CD4-positive, alpha-beta T cell treated with Interleukin-15 for 1 hour (primary cell): Measurements from ENCODE around the gene TMEM114.

Source experiments
- DNase-seq: peaks from one replicate; pipeline ENCODE4 v3.0.0-alpha.2; 2020

The TMEM114 gene

DNA sequence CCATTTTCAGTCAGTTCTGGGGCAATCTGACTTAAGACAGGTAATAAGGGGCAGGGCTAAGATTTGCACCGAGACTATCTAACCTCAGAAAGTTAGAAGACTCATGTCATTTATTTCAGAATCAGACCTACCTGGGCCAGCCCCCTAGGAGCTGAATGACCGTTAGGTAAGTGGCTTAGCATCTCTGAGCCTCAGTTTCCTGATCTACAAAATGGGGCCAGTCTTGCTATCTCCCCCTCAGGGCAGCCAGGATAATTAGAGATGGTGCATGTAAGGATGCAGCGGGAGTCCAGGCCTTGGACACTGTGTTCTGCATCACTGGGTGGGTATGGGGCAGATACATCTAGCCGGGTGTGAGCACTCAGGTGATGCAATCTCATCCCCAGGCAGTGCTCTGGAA, 20.8 kb upstream of the TMEM114 start:
- DNase-seq = no peak

DNA sequence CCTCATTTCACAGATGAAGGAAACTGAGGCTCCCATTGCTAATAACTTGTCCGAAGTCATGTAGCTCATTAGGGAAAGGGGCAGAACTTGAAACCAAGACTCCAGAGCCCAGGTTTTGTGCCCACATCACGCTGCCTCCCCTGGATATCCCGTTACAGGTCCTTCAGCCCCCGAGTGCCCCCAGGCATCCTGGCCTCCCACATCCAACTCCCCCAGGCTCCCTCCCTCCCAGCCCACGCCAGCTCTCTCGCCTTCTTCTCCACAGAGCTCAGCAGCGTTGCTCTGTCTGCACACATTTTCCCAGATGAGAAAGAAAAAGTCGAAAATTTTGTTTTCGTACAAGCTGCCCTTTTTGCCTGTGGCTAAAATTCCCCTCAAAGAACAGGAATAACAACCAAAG, 16.9 kb upstream of the TMEM114 start:
- no peak for DNase-seq

DNA sequence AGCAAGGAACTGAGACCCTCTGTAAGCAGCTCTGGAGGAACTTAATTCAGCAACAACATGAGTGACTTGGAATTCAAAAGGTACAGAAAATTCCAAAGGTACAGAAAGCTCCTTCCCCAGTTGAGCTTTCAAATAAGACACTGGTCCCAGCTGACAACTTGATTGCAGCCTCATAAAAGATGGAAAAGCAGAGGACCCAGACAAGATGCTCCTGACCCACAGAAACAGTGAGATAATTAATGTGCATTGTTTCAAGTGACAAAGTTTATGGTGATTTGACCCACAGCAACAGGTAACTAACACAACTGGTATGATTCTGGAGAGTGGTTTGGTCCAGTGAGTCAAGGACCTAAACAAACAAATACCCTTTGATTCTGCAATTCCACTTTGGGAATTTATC, 15.2 kb upstream of the TMEM114 start:
- DNase-seq = no peak

DNA sequence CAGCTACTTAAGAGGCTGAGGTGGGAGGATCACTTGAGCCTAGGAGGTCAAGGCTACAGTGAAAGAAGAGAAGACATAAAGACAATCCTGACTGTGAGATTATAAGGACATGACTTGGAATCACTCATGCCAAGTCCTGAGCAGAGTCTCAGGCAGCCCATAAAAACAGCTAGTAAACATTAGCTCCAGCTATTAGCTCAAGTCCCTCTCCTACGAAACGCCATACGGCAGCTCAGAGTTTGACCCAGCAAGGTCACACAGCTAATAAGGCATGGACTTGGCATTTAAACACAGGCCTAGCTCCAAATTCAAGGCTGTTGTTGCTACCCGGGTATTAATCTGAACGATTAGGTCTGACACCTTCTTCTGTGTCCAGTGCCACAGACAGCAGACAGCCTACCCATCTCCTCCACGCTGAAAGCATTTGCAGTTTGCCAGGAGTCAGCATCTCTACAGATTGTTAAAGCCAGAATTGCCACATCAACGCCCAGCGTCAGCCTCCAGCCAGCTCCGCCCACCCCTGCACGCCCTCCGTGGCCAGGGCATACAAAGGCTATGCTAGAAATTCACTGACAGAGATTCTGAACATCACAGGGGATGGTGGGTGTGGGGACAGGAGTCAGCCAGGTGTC, 9.9 kb upstream of the TMEM114 start:
- DNase-seq = no peak

DNA sequence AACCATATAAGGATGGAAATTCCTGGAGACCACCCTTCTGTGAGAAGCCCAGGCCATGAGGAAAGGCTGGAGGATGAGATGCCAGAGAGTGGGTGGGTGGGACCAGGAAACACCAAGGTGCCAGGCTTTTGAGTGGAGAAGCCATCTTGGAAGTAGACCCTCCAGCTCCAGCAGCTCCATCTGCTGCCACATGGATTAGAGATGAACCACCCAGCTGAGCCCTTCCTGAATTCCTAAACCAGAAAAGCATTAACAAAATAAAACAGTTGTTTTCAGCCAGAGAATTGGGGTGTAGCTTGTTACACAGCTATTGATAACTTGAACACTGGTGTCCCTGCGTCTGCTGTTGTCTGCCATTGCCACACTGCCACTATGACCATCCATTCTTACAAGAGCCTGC, 6.3 kb upstream of the TMEM114 start:
- no peak for DNase-seq

DNA sequence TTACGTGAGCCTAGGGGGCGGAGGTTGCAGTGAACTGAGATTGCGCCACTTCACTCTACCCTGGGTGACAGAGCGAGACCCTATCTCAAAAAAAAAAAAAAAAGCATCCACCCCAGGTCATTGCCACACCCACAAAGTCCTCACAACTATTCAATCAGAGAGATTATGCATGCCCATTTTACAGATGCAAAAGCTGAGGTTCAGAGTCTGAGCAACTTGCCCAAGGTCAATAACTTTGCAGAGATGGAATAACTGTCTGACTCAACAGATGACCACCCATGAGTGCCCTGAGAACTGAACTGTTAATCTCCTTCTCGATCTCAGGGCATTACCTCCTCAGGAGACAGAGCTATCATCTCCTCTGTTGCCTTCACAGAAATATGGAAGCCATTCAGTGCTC, 5.5 kb upstream of the TMEM114 start:
- no peak for DNase-seq

DNA sequence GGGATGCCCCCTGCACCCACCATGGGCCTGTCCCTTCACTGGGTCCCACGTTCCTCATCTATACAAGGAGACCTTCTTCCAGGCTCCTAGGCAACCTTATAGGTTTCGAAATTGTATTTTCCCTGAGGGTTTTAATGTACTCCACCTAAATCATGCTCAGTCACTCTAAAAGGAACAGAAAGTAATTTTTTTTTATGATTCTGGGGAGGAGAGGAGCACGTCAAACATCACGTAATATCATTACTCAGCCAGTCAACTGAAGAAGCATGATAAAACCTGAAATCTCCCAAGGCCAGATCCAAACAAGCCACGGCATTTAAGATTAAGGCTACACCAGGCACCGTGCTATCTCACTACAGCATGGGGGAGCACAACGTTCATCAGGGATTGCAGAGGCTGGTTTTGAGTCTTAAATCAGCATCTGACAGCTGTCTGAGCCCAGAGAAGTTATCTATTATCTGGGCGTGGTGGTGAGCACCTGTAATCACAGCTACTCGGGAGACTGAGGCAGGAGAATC, 3.9 kb upstream of the TMEM114 start:
- no peak for DNase-seq

DNA sequence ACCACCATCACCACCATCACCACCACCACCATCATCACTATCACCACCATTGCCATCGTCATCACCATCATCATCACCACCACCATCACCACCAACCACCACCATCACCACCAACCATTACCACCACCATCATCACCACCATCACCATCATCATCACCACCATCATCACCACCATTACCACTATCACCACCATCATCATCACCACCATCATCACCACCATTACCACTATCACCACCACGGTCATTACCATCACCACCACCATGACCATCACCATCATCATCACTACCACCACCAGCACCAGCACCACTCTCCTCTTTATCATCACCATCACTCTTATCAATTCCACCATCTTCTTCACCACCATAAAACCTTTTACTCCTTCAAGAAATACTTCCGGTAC, 1.1 kb upstream of the TMEM114 start:
- DNase-seq = no peak

DNA sequence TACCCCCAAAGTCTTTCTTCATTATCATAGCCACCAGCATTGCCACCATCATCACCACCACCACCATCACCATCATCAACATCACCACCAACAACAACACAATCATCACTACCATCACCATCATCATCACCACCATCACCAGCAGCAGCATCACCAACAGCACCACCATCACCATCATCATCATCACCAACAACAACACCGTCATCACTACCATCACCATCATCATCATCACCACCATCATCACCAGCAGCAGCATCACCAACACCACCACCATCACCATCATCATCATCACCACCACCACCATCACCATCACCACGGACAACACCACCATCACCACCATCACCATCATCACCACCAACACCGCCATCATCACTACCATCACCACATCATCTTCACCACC, 500 bp upstream of the TMEM114 start:
- no peak for DNase-seq

DNA sequence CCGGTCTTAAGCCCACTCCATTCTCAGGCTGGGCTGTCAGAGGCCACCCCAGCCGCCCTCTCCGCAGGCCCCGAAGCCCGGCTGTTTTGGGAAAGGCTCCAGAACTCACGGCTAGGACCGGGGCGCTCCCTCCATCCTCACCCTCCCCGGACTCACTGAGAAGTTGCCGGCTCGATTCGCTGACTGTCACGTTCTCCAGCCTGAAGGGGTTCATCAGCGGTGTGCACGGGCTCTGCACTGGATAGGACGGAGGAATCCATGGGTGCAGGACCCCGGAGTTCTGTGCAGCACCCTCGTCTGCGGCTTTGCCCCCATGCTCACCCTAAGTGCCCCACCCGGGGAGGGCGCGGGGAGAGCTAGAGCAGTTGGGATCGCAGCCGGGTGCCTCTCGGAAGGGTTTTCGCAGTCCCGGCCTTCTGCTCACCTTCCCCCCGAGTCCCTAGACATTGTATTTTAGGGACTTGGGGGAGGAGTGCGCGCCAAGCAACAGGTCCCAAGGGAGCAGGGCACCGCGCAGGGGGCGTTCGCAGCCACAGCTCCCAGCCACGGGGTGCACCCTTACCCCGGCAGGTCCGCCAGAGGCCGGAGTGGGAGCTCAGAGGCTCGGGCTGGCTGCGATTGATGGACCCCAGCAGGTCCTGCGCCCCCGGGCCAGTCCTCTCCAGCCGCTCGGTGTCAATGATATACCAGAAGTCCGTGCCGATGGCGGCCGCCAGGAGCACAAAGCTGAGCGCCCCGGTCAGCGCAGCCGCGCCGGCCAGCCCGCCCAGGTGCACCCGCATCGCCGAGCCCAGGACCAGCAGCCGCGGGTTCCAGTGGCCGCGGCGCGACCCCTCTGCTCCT, 1.0 kb downstream of the TMEM114 start:
- DNase-seq = no peak

DNA sequence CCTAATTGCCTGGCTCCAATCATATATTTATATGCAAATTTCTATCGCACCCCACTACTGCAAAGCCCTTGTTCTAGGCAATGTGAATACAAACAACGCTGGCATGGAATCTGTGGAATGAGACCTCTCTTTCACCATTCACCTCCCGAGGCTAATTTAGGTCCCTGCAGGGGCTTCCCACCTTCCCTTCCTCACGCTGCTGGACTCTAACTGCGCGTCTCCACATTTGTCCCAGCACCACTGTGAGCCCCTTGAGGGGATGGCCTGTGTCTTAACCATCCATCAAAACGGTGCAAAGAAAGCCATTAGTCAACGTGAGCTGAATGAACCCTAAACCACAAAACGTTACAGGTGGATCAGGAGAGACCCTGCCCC, 1.6 kb downstream of the TMEM114 start:
- DNase-seq = no peak

DNA sequence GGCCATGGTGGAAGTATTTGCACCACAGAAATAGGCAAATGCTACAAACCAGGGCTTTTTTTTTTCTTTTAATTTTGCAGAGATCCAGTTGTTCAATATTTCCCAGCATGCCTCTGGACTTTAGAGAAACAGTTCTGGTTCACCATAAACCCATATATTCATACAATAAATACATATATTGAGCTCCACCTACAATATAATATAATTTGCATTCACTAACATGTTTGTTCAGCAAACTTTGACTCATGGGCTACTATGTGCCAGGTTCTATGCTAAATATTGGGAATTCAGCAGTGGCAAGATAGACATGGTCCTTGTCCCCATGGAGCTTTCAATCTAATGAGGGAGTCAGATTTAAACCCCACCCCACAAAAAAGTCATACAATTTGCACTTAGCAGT, 3.2 kb downstream of the TMEM114 start:
- DNase-seq = no peak

DNA sequence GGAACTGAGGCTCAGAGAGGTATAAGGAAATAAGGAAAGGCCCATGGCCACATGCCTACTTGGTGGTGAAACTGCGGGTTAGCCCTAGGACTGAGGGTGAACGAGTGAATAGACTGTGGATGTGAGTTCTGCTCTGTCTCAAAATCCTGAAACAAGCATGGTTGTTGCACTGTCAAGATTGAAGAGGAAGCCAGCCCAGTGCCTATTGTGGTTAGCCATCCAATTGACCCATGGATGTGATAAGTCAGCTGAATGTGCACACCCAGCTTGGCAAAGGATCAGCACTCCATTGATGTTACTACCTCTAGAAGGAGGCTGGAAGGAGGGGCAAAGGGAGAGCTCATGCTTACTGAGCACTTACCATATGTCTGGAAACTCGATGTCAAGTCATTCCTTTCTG, 4.5 kb downstream of the TMEM114 start:
- no peak for DNase-seq

DNA sequence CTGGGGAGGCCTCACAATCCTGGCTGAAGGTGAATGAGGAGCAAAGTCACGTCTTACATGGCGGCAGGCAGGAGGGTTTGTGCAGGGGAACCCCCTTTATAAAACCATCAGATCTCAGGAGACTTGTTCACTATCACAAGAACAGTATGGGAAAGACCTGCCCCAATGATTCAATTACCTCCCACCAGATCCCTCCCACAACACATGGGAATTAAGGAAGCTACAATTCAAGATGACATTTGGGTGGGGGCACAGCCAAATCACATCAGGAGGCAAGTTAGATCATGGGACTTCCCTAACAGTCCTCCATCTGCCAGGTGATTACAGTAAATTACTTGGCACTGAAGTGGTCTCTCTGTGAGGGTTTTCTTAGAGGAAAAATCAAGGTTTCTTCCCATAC, 5.3 kb downstream of the TMEM114 start:
- DNase-seq = no peak

DNA sequence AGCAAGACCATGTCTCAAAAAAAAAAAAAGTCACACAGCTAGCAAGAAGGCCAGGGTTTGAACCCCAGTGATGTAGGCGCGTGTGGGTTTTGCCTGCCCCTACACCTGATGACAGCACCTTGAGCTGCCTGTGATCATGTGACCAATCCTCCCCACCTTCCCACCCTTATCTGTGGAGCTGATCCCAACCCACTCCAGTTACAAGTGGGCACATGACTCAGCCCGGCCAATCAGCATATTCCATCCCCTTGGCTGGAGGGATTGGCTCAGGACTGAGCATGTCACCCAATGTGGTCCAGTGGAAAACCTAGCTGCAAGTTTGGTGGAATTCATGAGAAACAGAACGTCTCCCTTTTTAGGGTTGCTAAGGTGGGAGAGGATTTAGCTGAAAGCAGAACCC, 6.6 kb downstream of the TMEM114 start:
- DNase-seq = no peak

DNA sequence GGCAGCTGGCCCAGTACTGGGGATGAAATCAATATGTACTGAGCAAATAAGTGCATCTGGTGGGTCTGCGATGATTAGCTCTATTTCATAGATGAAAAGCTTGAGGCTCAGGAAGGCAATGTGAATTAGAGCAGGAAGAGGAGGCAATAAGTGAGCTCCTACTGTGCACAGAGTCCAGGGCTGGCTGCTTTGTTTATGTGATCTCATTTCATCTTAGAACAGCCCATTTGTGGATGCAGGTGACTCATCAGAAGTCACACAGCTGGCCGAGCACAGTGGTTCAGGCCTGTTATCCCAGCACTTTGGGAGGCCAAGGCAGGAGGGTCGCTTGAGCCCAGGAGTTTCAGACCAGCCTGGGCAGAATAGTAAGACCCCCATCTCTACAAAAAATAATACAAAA, 7.1 kb downstream of the TMEM114 start:
- DNase-seq = no peak

DNA sequence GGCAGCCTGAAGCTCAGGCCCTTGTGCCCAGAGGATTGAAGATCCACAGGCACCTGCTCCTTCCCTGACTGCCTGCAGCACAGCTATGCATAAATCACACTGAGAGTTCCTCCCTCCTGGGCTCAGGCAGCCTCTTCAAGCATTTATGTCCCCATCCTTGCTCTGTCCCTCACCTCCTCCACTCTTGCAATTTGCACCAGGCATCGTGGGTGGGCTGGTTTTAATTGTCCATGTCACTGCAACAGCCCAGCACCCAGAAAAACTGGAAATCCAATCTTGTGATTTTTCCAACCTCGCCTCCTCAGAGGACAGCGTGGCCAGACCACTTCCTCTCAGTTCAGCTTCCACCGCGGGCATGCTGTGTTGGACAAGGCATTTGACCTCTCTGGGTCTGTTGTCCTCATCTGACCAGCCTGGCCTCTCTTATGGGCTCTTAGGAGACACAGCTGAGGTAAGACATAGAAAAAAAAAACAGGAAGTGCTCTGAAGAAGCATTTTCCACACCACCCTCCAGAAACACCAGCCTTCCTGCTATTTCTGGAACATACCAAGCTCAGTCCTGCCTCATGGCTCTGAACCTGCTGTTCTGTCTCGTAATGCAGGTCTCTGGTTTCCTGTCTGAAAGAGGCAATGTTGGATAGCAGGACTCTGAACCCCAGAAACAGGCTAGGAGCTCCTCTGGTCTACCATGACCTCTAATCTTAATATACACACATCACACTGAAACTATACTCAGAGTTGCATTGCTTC, 8.3 kb downstream of the TMEM114 start:
- DNase-seq = no peak

DNA sequence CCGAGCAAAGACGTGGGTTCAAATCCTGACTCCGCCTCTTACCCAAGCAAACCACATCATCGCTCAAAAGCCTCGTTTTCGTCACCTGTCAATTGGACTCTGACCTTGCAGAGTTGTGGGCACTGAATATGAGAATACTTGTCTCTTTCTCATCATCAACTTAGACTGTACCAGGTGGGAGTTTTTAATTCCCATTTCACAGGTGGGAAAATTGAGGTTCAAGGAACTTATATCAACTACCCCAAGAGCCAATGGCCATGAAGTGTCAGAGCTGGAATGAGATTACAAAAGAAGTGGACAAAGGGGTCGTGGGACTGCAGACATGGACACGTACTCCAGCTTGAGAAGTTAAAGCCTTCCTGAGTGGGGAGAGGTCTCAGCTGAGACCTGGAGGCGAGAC, 10.8 kb downstream of the TMEM114 start:
- DNase-seq = no peak

DNA sequence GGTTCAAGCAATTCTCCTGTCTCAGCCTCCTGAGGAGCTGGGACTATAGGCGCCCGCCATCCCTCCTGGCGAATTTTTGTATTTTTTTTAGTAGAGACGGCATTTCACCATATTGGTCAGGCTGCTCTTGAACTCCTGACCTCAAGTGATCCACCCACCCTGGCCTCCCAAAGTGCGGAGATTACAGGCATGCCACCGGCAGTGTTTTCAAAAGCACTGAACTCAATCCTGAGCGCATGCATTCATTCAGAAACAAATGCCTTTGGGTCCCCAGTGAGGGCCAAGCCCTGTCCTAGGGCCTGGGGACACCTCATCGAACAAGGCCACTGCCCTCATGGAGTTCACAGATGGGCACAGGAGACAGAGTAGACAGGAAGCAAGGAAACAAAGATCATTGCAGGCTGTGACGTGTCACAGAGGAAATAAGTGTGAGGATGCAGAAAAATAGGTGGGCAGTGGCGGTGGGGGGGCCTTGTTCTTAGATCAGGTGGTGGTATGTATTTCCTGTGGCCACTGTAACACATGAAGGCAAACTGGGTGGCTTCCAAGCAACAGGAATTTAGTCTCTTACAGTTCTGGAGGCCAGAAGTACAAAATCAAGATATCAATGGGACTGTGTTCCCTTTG, 12.5 kb downstream of the TMEM114 start:
- no peak for DNase-seq

DNA sequence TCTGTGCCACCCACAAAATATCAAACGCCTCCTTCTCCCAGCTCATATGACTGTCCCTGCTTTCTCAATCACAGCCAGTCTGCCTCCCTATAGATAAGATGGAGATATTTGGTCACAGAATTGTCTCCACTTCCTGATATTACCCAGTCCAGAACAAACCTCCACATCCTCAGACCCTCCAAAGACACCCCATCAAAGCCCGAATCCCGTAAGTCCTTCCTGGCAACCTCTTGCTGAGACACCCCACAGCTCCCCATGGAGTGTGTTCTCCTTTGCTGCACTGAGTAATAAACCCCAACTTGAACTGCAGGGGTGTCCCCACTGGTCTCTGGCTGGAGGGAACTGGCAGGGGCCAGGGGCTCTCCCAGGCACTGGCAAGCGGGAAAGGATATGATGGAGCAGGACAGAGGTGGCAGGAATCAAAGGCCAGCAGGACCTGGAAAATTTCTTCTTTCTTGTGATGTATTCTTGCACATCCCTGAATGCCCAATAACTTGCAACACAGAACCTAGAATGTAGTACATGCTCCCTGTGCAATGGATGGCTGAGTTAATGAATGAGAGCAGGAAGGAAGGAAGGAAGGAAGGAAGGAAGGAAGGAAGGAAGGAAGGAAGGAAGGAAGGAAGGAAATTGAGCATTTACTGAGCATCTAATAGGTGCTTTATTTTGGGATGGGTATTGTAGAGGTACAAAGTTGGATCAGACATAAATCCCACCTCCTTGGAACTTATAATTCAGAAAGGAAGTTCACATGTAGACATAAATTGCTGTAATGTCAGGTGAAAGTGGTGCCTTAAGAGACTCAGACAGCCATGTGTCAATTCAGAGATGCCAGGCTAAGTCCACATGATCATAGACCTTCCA, 13.9 kb downstream of the TMEM114 start:
- no peak for DNase-seq

DNA sequence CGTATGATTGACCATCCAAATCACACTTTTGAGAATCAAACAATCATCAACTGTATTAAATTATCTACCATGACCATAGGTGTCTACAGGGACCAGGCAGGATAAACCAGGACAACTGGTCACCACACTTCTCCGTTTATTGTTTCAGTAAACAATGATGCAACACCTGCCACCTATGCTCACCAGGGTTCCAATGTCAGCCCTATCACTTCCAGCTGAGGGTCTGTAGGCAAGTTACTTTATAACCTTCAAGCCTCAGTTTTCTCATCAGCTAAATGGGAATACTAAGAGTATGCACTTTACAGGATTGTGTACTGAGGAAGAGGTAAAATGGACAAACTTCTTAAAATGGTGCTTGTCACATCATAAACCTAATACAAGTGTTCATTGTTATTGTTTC, 14.9 kb downstream of the TMEM114 start:
- DNase-seq = no peak

DNA sequence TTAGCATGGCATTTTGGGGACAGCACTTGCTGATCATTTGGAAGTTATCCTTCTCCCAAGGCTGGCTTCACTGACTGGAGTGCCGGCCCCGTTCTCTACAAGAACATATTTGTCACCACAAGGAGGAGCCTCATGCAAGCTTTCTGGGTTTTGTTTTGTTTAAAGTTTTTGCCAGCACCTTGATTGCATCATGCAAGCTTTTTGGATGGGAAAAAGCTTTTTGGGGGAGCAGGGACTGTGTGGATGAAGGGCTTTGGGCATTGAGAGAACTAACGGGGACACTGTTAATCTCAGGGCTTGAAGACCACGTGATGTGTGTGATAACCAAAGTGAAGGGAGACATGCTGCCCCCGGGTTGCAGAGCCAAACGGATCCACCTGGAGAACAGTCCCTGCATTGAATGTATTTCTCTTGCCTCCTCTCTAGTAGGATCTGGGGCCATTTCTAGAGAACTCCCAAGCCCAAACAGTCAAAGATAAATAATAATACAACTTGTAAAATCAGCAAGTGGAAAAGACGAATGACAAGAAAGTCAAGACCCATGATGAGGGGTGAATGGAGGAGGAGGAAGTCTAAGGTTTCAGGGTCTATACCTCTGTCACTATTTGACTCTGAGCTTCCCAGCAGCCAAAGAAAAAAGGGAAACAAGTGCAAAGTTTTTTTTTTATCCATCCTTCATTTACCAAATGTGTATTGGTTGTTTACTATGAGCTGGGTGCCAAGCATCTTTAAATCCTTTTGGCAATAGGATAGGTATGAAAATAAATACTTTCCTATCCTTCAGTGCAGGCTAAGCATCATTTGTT, 17.2 kb downstream of the TMEM114 start:
- DNase-seq = no peak
